Fibroblast of skin of left biceps (primary cell): Measurements from ENCODE around the gene FGD3.

Source experiments
- DNase-seq, 2 experiments: peaks; one replicate each; pipeline ENCODE4 v3.0.0-alpha.2; 2013; ENCODE audit warnings: low read depth in 2 of 2

FGD3 gene

GRCh38 chr9:92954886-92955285, 7.6 kb downstream of the FGD3 start:
- DNase-seq: no peak

- no peak for DNase-seq
These were observed 13.4 kb downstream of the FGD3 start for GRCh38 chr9:92960561-92961290.

GRCh38 chr9:92961627-92962302, 14.4 kb downstream of the FGD3 start:
- DNase-seq: no peak

GRCh38 chr9:92962303-92962649, 15.0 kb downstream of the FGD3 start:
- DNase-seq: no peak

- DNase-seq: no peak
These were observed 15.5 kb downstream of the FGD3 start for GRCh38 chr9:92962846-92963245.

- DNase-seq: no peak
These were observed 16.7 kb downstream of the FGD3 start for GRCh38 chr9:92963831-92964606.

GRCh38 chr9:92964607-92965060, 17.3 kb downstream of the FGD3 start:
- DNase-seq: no peak

GRCh38 chr9:92965061-92965758, 17.9 kb downstream of the FGD3 start:
- DNase-seq: no peak

GRCh38 chr9:92965759-92966517, 18.6 kb downstream of the FGD3 start:
- DNase-seq: no peak

- DNase-seq: no peak
These were observed 19.1 kb downstream of the FGD3 start for GRCh38 chr9:92966518-92966800.

- no peak for DNase-seq
These were observed 20.8 kb downstream of the FGD3 start for GRCh38 chr9:92968081-92968480.

- DNase-seq: no peak
These were observed 22.5 kb downstream of the FGD3 start for GRCh38 chr9:92969516-92970466.

- no peak for DNase-seq
These were observed 23.2 kb downstream of the FGD3 start for GRCh38 chr9:92970467-92970923.

- no peak for DNase-seq
These were observed 23.8 kb downstream of the FGD3 start for GRCh38 chr9:92971121-92971520.

- no peak for DNase-seq
These were observed 24.5 kb downstream of the FGD3 start for GRCh38 chr9:92971776-92972175.

GRCh38 chr9:92973700-92974099, 26.4 kb downstream of the FGD3 start:
- DNase-seq: no peak

GRCh38 chr9:92974161-92974661, 26.9 kb downstream of the FGD3 start:
- DNase-seq: no peak

- DNase-seq: no peak
These were observed 27.7 kb downstream of the FGD3 start for GRCh38 chr9:92974761-92975755.

- DNase-seq: no peak
These were observed 29.1 kb downstream of the FGD3 start for GRCh38 chr9:92976431-92976830.
